ENCODE results near the gene RRAGD.

The RRAGD gene

GRCh38 chr6:89412071-89413005, at the start of gene RRAGD:
RRAGD (minus strand) TSS chr6:89412273; CDS start chr6:89411993, 280 bp downstream.
- DNase-seq, result peak; percentile 29

- DNase-seq, result no peak
Measured at GRCh38 chr6:89460713-89461112, 48.6 kb upstream of the RRAGD start.

GRCh38 chr6:89459501-89459900, 47.4 kb upstream of the RRAGD start:
- DNase-seq, result no peak

- DNase-seq, result no peak
Measured at GRCh38 chr6:89458704-89459103, 46.6 kb upstream of the RRAGD start.

GRCh38 chr6:89454300-89454699, 42.2 kb upstream of the RRAGD start:
- no peak for DNase-seq

GRCh38 chr6:89452281-89452680, 40.2 kb upstream of the RRAGD start:
- peak; percentile 10 for DNase-seq

- DNase-seq, result no peak
Measured at GRCh38 chr6:89449193-89449592, 37.1 kb upstream of the RRAGD start.

- no peak for DNase-seq
Measured at GRCh38 chr6:89443658-89444057, 31.6 kb upstream of the RRAGD start.

- no peak for DNase-seq
Measured at GRCh38 chr6:89440200-89440599, 28.1 kb upstream of the RRAGD start.

- DNase-seq, result no peak
Measured at GRCh38 chr6:89439014-89439413, 26.9 kb upstream of the RRAGD start.

- DNase-seq, result no peak
Measured at GRCh38 chr6:89438248-89438647, 26.2 kb upstream of the RRAGD start.

GRCh38 chr6:89436226-89436625, 24.2 kb upstream of the RRAGD start:
- DNase-seq, result peak; percentile 18

- no peak for DNase-seq
Measured at GRCh38 chr6:89434954-89435353, 22.9 kb upstream of the RRAGD start.

GRCh38 chr6:89434150-89434499, 22.1 kb upstream of the RRAGD start:
- no peak for DNase-seq

- DNase-seq, result peak; percentile 22
Measured at GRCh38 chr6:89433252-89434149, 21.4 kb upstream of the RRAGD start.

- DNase-seq, result peak; percentile 77
Measured at GRCh38 chr6:89432875-89433251, 20.8 kb upstream of the RRAGD start, which contains the start of gene ANKRD6. ANKRD6 (plus strand) TSS chr6:89433152; CDS start chr6:89566977, 133,825 bp downstream.

GRCh38 chr6:89430201-89430962, 18.3 kb upstream of the RRAGD start:
- peak; percentile 9 for DNase-seq

- no peak for DNase-seq
Measured at GRCh38 chr6:89416796-89417195, 4.7 kb upstream of the RRAGD start.

GRCh38 chr6:89415185-89415584, 3.1 kb upstream of the RRAGD start:
- DNase-seq, result no peak

GRCh38 chr6:89414215-89414614, 2.1 kb upstream of the RRAGD start:
- DNase-seq, result no peak

GRCh38 chr6:89413006-89413400, 930 bp upstream of the RRAGD start:
- DNase-seq, result no peak

- no peak for DNase-seq
Measured at GRCh38 chr6:89411145-89412070, 665 bp downstream of the RRAGD start.

All from NCI-H2107 (cell line).